RPMI7951 (cell line): Measurements from ENCODE around the gene TWIST1. TPM values are rescaled to one million over a fixed set of nuclear protein-coding genes. Genes with fewer than 3 reads are reported as not detected.

Experiments
- DNase-seq: peaks from one replicate; pipeline ENCODE4 v3.0.0-alpha.2; 2012; ENCODE audit warnings: low read depth
- total RNA-seq: library from RNA; depleted of rRNA; stranded (reverse); fragments of >200 nt; shearing (Covaris generic); gene quantifications from 2 replicates; pipeline ENCODE4 v1.2.3, GENCODE V29; 2014; rRNA removed

TWIST1 gene
- total RNA-seq = 32.0 and 36.8 TPM in 2 replicates

GRCh38 chr7:19117091-19117869 lies at the start of gene TWIST1:
Gene TWIST1, minus strand, starts transcription at chr7:19117636. Its CDS starts 315 bp downstream, at chr7:19117321.
- DNase-seq = peak; percentile 96

- no peak for DNase-seq
Observed at GRCh38 chr7:19161671-19162070, 44.2 kb upstream of the TWIST1 start.

- DNase-seq = peak; percentile 31
Observed at GRCh38 chr7:19146699-19147098, 29.3 kb upstream of the TWIST1 start.

- DNase-seq = no peak
Observed at GRCh38 chr7:19145434-19146115, 28.1 kb upstream of the TWIST1 start.

GRCh38 chr7:19144661-19145433 lies 27.4 kb upstream of the TWIST1 start, which contains the start of gene FERD3L:
Gene FERD3L, minus strand, starts transcription at chr7:19145421. Its CDS starts 59 bp downstream, at chr7:19145362.
- DNase-seq = no peak

- no peak for DNase-seq
Observed at GRCh38 chr7:19143881-19144574, 26.6 kb upstream of the TWIST1 start.

GRCh38 chr7:19139706-19140327 lies 22.4 kb upstream of the TWIST1 start:
- no peak for DNase-seq

GRCh38 chr7:19133886-19134285 lies 16.4 kb upstream of the TWIST1 start:
- DNase-seq = no peak

- no peak for DNase-seq
Observed at GRCh38 chr7:19133390-19133789, 16.0 kb upstream of the TWIST1 start.

GRCh38 chr7:19128856-19129255 lies 11.4 kb upstream of the TWIST1 start:
- no peak for DNase-seq

- peak; percentile 63 for DNase-seq
Observed at GRCh38 chr7:19121977-19122588, 4.6 kb upstream of the TWIST1 start.

- DNase-seq = no peak
Observed at GRCh38 chr7:19119870-19120486, 2.5 kb upstream of the TWIST1 start.

- DNase-seq = no peak
Observed at GRCh38 chr7:19119372-19119771, 1.9 kb upstream of the TWIST1 start.

- DNase-seq = peak; percentile 19
Observed at GRCh38 chr7:19118636-19119371, 1.4 kb upstream of the TWIST1 start.

- DNase-seq = peak; percentile 53
Observed at GRCh38 chr7:19117870-19118608, 603 bp upstream of the TWIST1 start.

GRCh38 chr7:19116121-19117090 lies 1.0 kb downstream of the TWIST1 start:
- peak; percentile 70 for DNase-seq

GRCh38 chr7:19114551-19114855 lies 2.9 kb downstream of the TWIST1 start:
- peak; percentile 17 for DNase-seq
